GM21390 (cell line): Measurements from ENCODE around the gene BFSP2.
"Not testable (repeated sequence)": the region's sequence is repeated elsewhere in the genome, so short reads cannot be mapped to it uniquely, and the experiment has no call there.

ENCODE experiments used
- ATAC-seq: cut with Tn5 transposase; IDR thresholded peaks from one replicate; pipeline ENCODE4 v1.9.1; 2021; ENCODE audit not compliant: unreplicated experiment

Gene BFSP2

DNA sequence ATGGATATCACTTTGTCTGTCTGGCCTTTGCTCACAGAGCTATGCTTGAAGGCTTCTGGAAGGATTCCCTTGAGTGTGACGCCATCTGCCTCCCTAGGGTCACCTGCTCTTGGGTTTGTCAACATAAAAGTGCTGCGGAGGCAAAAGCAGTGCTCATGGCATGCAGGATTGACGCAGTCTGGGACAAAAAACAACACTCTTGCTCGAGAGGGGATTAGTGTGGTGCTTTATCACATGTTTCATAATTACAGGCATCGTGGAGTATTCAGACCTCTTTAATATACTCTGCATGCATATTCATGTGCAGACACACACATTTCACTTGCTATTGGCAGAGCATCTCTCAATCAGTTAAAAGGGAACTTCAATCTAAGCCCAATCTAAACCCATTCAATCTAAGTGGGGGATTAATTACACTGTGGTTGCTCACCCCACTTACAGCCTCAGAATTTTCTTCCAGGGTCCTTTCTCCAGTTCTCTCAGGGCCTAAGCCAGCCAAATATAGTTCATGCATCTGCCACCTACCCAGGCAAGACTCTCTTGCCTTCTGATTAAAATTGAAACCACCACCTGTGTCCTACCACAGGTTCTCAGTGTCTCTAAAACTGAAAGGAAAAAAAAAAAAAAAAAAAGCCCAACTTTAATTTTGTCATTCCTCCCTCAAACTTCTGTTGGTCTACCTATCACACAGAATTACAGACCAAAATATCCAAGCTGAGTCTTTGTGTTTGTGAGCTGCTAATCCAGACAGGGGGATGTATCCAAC is 75.6 kb downstream of the BFSP2 start:
- peak; percentile 78 for ATAC-seq

DNA sequence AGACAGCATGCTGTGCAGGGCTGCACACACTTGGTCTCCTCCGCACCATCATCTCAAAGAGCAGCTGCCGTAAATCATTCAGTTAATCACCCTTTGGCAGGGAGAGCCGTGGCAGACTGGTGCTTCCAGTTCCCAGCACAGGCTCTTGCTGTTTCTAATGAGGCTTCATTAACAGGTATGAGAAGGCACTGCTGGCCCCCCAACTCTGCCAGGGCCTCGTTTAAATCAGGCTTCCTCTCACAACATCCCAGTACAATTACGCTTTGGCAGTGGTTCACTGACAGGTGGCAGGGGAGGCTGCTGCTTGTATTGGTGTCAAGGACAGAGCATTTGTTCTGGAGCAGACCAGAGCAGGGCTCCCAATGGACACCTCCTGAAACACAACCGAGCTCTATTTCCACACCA is 77.1 kb downstream of the BFSP2 start:
- no peak for ATAC-seq

DNA sequence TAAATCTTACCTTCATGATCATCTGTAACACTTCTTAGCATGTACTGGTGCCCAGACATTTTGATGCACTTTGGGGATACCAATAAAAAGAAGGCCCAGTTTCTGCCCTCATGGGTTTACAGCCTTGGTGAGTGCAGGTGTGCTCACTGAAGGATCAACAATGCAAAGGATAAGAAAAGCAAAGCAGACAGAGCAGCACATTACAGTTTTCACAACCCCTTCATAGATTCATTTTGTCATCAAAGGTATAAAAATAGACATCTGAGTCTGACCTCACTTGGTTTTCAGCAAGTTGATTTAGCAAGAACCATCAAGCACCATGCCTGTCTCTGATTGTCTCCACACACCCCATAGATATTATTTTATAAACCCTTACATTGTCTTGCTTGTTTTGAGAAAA is 77.6 kb downstream of the BFSP2 start:
- ATAC-seq, result peak; percentile 49

DNA sequence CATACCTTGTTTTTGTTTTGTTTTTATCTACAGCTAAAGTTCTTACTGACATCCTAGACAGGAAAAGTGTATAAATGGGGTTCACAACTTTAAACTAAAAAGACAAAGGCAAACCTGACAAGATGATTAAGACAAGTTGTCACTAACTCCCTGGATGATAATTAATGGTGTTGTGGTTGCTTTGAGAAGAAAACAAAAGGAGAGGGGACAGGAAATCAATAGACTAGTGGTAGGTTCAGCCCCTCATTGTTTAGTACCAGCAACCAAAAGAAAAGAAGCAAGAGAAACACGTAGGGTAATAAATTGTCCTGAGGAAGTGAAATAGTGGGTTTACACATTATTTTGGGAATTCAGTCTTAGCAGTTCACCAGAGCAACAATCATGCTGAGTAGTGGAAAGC is 78.8 kb downstream of the BFSP2 start:
- no peak for ATAC-seq

DNA sequence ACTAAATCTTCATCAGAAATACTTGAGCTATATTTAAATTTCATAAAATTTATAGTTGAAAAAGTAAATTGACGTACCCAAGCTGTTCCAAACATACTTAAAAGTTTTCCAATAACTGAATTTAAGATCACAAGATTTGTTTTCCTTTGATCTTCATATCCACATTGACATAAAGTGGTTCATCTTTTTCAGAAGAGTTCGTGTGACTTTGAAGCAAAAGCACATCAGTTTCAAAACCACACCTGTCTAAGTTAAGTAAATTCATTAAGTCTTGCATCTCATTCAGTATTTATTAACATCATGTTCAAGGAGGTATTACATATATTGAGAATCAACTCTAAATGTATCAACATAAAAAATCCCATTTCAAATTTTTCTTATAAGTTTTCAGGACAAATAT is 79.5 kb downstream of the BFSP2 start:
- no peak for ATAC-seq

DNA sequence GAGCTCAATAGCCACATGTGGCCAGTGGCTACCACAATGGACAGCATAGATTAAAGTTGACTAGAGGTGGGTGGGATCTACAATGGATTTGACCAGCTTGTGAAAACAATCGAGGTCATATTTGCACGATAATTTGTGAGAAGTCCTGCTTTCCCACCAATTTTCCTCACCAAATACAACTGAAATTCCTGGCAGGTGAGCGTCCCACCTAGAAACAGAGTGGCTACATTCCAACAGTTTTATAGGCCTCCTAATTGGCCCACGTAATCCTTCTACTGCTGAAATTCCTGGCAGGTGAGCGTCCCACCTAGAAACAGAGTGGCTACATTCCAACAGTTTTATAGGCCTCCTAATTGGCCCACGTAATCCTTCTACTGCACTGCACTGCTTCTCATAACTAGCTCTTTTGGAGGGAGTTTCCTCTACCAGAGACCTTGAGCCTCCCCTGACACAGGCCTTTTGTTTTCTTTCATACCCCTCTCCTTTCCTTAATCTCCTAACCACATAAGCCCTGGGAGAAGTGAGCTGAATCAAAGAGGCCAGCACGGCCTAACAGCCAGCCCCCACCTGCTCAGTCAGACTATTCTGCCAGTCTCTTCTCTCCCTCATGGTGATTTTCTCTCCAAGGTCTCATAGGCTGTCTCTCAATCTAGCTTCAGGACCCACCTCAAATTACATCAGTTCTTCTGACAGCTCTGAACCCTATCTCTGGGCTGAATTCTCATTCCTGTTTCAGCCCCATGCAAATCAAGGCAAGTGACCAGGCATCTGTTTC is 80.2 kb downstream of the BFSP2 start:
- ATAC-seq, result peak; percentile 40

DNA sequence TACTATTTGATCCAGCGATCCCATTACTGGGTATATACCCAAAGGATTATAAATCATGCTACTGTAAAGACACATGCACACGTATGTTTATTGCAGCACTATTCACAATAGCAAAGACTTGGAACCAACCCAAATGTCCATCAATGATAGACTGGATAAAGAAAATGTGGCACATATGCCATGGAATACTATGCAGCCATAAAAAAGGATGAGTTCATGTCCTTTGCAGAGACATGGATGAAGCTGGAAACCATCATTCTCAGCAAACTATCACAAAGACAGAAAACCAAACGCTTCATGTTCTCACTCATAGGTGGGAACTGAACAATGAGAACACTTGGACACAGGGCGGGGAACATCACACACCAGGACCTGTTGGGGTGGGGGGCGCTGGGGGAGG is 82.6 kb downstream of the BFSP2 start:
- not testable (repeated sequence) for ATAC-seq

DNA sequence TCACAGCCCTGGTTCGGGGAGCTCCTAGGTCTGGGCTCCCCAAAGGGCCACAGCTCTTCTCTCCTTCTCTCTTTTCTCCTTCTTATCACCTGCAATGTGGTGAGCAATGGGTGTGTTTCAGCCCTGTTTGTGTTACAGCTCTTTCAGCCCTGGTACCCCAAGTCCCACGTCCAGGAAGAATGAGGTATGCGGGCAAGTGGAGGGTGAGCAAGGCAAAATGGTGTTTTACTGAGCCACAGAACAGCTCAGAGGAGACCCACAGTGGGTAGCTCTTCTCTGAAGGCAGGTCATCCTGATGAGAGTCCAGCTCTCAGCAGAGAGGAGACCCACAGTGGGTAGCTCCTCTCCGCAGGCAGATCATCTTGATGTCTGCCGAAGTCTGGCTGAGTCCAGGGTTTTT is 86.8 kb downstream of the BFSP2 start:
- ATAC-seq, result no peak

DNA sequence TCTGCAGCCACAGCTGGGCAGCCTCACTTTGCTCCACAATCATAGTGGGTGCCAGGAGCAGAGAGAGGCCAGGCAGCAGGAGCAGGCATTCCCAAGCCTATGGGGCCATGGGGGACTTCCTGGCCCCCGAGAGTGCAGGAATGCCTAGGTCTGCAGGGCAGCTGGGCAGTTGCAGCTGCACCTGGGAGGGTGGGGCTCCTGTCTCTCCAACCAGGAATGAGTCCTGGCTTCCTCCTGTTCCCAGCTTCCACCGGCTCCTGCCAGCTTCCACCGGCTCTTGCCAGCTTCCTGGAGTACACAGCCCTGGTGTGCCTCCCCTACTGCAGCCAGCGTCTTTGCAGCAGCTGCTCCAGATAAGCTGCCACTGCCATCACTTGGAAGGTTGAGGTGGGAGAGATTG is 87.3 kb downstream of the BFSP2 start:
- ATAC-seq, result no peak

DNA sequence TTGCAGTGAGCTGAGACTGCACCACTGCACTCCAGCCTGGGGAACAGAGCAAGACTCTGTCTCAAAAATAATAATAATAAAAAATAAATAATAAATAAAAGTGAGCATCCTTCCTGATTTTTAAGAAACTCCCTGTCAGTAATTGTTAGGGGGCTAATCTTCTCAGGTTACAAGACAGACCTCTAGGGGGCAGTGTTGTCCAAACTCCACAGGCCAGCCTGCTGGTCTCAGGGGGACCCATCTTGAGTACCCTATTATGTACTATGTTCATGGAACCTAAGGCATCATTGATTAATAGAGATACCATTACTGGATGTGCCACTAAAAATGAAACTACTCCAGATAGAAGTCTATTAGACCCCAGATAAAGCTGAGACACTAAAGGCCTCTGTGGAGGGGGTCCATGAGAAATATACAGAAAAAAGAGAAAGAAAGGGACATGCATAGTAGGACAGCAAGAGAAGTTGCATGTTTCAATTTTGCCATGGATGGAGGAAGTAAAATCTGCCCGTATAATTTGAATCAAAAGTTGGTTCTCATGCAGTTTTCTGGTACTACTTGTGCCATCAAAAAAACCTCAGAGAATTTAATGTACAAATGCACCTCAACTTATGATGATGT is 88.2 kb downstream of the BFSP2 start:
- ATAC-seq, result no peak

DNA sequence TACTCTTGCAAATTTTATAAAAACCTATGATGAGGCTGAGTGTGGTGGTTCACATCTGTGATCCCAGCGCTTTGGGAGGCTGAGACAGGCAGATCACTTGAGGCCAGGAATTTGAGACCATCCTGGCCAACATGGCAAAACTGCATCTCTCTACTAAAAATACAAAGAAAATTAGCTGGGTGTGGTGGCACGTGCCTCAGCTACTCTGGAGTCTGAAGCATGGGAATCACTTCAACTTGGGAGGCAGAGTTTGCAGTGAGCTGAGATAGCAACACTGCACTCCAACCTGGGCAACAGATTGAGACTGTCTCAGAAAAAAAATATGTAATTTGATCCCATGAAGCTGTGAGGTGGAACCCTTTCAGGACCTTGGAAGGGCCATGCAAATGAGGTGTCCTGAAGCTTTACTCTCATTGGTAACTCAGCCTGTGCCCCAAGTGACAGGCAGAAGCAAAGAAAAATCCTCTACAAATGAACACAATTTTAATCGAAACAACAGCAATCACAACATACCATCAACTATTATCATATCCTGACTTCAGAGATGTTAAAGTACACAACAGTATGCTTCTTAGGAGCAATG is 89.0 kb downstream of the BFSP2 start:
- no peak for ATAC-seq

DNA sequence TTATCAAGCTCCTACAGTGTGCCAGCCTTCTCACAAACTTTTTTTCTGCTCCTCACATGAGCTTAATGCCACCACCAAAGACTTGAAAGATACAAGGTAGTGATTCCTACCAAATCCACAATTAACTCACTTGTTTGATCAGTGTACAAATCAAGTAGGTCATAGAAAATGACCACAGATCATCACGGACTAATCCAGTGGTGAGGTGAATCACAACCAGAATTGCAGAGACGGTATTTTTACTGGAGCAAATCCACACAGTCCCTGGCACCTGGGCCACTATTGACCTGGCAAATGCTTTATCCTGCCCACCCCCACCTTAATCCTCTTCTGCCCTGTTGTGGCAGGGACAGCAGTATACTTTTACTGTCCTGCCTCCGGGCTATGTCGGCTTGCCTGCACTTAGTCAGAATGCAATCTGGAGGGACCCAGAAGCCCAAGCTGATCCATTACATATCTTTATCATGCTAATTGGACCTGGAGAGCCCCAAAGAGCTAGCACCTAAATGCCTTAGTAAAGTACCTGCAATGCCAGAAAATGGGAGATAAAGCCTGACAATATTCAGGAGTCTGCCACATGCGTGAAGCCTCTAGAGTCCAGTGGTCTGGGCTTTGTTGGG is 89.7 kb downstream of the BFSP2 start:
- no peak for ATAC-seq

DNA sequence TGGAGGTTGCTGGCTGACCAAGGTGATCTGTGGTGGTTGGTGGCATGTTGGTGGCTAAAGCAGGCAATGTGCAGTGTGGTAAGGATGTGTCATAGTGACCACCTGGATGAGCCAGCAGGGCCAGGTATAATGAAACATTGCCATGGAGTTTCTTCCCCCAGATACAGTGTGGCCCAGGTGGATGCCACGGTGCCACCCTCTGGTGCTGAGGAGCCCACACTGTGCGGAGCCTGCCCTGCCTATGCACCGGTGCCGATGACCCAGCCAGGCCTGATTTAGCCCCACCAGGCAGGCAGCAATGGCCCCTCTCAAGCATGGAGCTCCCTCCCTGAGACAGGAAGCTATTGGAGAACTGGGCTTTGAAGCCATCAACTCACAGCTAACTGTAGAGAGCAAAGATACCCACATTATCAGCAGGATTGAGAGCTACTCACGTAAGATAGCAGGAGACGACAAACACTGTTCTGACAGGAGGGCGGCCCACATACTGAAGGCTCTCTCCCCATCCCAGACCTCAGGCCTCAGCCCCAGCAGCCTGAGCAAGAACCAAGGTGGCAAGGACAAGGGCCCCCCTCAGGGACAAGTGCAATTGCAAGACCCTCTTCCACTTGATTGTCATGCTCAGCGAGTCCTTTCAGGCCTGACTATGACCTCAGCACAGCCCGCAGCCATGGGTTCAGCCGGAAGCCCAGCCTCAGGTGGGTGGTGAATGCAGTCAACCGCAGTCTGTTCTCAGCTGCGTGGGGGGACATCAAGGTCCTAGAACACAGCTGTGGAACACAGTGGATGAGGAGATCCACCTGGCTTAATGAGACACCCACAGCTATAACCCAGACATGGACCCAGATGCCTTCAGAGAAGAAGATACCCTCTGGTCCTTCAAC is 90.9 kb downstream of the BFSP2 start:
- peak; percentile 86 for ATAC-seq

DNA sequence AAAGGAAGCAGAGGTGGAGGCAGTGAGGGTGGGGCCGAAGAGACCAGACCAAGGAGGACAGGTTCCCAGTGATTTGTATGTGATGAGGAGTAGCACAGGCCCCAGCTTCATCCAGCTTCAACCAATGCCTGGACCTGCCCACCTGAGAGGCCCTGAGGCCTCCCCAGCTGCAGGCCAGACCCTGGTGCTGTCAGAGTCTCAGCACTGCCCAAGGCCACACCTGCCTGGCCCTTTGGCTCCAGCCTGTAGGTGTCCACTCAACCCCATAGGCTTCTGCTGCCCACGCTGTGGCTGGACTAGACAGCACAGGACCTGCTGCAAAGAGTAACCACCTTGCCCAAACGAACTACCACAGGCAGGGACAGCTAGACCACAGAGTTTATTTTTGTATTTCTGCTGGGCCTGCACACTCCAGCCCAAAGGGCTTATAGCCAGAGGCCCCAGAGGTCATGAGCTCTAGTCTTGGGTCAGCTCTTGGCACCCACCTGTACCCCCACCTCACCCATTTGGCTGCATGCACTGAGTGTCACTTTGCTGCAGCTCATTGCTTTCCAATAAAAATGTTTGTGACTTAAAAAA is 91.7 kb downstream of the BFSP2 start:
- ATAC-seq, result peak; percentile 13

DNA sequence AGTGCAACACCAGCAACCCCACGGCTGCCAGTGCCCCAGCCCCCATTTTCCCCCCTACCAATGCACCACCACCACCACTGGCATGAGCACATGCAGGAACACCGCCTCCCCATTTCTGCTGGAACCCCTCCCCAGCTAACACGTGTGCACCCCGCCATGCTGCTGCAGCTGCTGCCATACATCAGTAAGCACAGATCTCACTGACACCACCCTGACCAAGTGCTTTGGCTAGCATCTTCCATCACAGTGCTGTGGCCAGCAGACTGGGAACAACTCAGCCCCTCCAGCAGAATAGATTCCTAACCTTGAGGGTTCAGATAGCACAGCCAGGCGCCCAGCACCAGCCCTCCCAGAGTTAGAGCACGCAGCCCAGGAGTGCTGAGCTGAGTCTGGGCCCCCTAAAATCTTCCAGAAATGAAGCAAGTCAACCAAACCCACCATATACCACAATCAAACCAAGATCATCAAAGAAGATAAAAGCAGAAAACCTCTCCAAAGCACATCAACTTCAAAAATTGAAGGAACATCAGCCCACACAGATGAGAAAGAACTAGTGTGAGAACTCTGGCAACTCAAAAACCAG is 92.4 kb downstream of the BFSP2 start:
- ATAC-seq, result no peak

DNA sequence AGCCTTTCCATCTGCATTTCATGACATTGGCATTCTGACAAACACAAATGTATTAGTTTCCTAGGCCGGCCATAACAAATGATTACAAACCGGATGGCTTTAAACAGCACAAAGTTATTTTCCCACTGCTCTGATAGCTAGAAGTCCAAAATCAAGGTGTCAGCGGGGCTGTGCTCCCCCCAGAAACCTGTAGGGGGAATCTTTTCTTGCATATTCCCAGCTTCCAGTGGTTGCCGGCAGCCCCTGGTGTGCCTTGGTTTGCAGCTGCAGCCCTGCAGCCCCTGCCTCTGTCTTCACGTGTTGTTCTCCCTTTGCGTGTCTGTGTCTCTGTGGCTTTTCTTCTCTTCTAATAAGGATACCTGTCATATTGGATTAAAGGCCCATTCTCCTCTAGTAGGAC is 94.6 kb downstream of the BFSP2 start:
- ATAC-seq, result no peak

DNA sequence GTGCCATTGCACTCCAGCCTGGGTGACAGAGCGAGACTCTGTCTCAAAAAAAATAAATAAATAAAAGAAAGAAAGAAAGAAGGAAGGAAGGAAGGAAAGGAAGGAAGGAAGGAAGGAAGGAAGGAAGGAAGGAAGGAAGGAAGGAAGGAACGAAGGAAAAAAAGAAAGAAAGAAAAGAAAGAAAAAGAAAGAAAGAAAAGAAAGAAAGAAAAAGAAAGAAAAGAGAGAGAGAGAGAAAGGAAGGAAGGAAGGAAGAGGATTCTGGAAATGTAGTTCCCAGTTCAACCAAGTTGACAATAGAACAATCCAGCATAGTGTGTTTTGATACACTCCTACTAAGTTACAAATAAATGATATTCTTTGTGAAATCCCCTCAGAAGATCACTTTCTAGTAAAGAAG is 102.7 kb downstream of the BFSP2 start:
- ATAC-seq, result not testable (repeated sequence)

DNA sequence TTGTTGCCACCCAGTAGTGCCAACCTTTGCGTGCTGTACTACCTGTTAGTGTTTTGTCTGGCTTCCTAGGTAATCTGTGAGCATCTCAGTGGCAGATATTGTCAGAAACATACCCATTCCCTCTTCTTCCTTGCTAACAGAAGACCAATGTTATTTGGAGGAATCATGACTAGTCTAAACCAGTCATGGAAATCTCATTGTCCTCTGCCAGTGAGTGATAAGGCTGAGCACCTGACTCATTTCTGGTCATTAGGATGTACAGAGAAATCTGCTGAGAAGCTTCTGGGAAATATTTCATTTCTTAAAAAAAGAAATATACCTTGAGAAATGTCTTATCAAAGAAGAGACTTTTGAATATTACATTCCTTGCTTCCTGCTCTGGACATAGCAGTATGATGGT is 103.6 kb downstream of the BFSP2 start:
- ATAC-seq, result no peak

DNA sequence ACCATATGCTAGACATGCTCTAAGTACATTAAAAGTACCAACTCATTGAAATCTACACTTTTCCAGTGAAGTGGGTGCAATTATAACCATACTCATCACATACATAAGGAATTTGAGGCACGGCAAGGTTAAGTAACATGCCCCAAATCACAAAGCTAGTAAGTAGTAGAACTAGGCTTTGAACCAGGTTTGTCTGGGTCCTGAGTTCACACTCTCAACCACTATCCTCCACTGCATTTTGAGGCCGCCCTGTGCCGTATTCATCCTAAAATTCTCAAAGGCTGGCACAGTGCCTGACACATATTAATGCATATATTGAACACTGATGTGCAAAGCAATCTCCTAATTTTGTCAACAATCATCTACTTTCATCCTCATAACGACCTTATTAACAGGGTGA is 104.9 kb downstream of the BFSP2 start:
- ATAC-seq, result no peak

DNA sequence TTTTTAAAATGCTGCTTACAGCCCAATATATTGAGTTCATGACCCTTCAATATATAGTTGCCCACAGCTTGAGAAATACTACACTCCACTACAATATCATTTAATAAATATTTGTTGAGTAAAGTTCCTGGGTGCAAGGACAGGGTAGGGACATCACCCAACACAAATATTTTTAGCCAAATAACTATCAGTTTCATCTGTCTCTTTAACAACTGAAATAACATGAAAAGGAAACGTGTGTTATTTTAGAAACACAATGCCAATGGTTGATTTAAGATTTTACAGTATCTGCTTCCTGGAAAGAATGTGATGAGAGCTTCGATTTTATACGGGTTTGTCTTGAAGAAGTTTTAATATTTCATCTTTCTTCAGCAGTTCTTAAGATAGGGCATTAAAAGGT is 106.0 kb downstream of the BFSP2 start:
- peak; percentile 48 for ATAC-seq
